Esophagus squamous epithelium (tissue), 4 donors: ENCODE results near the gene SLC1A2.

Experiments used
- CTCF ChIP-seq, 6 experiments: fragments of 450-650 bp in 4 of 6; fragments of 200-600 bp in 2 of 6; sonication (generic) in 2 of 6; IDR thresholded peaks; one replicate each; pipeline ENCODE4 v1.5.1; 2016 to 2019; ENCODE audit warnings: antibody characterized with exemption in 6 of 6, mild to moderate bottlenecking in 4 of 6, moderate library complexity in 4 of 6
- POLR2A ChIP-seq, 4 donors: fragments of 450-650 bp; IDR thresholded peaks; one replicate each; pipeline ENCODE4 v1.6.1; 2017; ENCODE audit warnings: antibody characterized with exemption in 4 of 4, mild to moderate bottlenecking in 4 of 4, moderate library complexity in 3 of 4

GRCh38 chr11:35245786-35246185 lies 173.6 kb downstream of the SLC1A2 start:
- TF ChIP-seq CTCF (IDR thresholded peaks at IDR 0.05), result no peak
- TF ChIP-seq POLR2A (IDR thresholded peaks at IDR 0.05), result no peak
